ENCODE data around the gene DPF1.
A peak's percentile ranks its signal among the peaks of the same experiment; 100 is the strongest.

The DPF1 gene

GRCh38 chr19:38218204-38218603 is 5.8 kb downstream of the DPF1 start:
- no peak for DNase-seq

GRCh38 chr19:38216785-38217641 is 7.0 kb downstream of the DPF1 start:
- DNase-seq: no peak

GRCh38 chr19:38213911-38214625 is 10.0 kb downstream of the DPF1 start:
- DNase-seq: peak; percentile 91

GRCh38 chr19:38213469-38213868 is 10.6 kb downstream of the DPF1 start:
- DNase-seq: no peak

GRCh38 chr19:38211766-38212165 is 12.3 kb downstream of the DPF1 start:
- DNase-seq: no peak

GRCh38 chr19:38211151-38211591 is 12.9 kb downstream of the DPF1 start:
- DNase-seq: no peak

- DNase-seq: no peak
Measured at GRCh38 chr19:38210458-38210987, 13.5 kb downstream of the DPF1 start.

GRCh38 chr19:38209671-38210457 is 14.2 kb downstream of the DPF1 start:
- DNase-seq: no peak

- DNase-seq: no peak
Measured at GRCh38 chr19:38209152-38209551, 14.9 kb downstream of the DPF1 start.

GRCh38 chr19:38208571-38208970 is 15.5 kb downstream of the DPF1 start:
- no peak for DNase-seq

- no peak for DNase-seq
Measured at GRCh38 chr19:38207543-38207942, 16.5 kb downstream of the DPF1 start.

GRCh38 chr19:38206928-38207327 is 17.1 kb downstream of the DPF1 start:
- DNase-seq: no peak

GRCh38 chr19:38206006-38206745 is 17.8 kb downstream of the DPF1 start:
- no peak for DNase-seq

- no peak for DNase-seq
Measured at GRCh38 chr19:38204728-38205127, 19.3 kb downstream of the DPF1 start.

- DNase-seq: no peak
Measured at GRCh38 chr19:38204096-38204495, 19.9 kb downstream of the DPF1 start.

- DNase-seq: no peak
Measured at GRCh38 chr19:38203197-38203596, 20.8 kb downstream of the DPF1 start.

- DNase-seq: no peak
Measured at GRCh38 chr19:38202504-38202903, 21.5 kb downstream of the DPF1 start.

- DNase-seq: no peak
Measured at GRCh38 chr19:38201731-38202130, 22.3 kb downstream of the DPF1 start.

- no peak for DNase-seq
Measured at GRCh38 chr19:38199340-38199739, 24.7 kb downstream of the DPF1 start.

- no peak for DNase-seq
Measured at GRCh38 chr19:38197937-38198704, 25.9 kb downstream of the DPF1 start.

- DNase-seq: no peak
Measured at GRCh38 chr19:38196948-38197656, 26.9 kb downstream of the DPF1 start.

All from activated CD4-positive, alpha-beta T cell treated with anti-CD3 and anti-CD28 coated beads, Interleukin-2, amount 50 U/mL, for 16 hours (primary cell).